Esophagus muscularis mucosa (tissue), 4 donors: ENCODE data around the gene CARS1. TPM values are rescaled to one million over a fixed set of nuclear protein-coding genes. Genes with fewer than 3 reads are reported as not detected.

Experiments
- small RNA-seq, 3 donors: library from RNA; depleted of rRNA; stranded (forward); fragments of <200 nt; gene quantifications; one replicate each; pipeline ENCODE3, GENCODE V24; 2016
- total RNA-seq, 4 donors: library from RNA; depleted of rRNA; stranded (reverse); fragments of >200 nt; gene quantifications; one replicate each; pipeline versions ENCODE4 v1.1.0 to v1.2.1, GENCODE V29; 2016

Gene CARS1
- total RNA-seq, 4 donors from 2014 or later: 30.3 to 35.6 (median 34.9) TPM

Small RNA genes lying within 50 kb of the gene (small RNA-seq; reads per million reads assigned to genes)
- 0 reads per million in 3 donors for gene RNU1-91P
- 12.2 to 22.1 (median 16.1) reads per million in 3 donors for gene SNORA54

Other genes with a start within 250 kb of the CARS1 start
- gene CDKN1C, start 171.6 kb downstream of the CARS1 start, total RNA-seq: 100 to 1,000 TPM; 153 to 349 (median 186) TPM
- 1 to 10 TPM in 2 of 4 donors, under 1 TPM in 2; 0.83 to 2.3 (median 1.3) TPM for gene PHLDA2, start 128.0 kb downstream of the CARS1 start, total RNA-seq
- gene NAP1L4, start 65.1 kb downstream of the CARS1 start, total RNA-seq: 100 to 1,000 TPM in 3 of 4 donors, 10 to 100 TPM in 1; 90.0 to 148 (median 125) TPM
- gene OSBPL5, start 107.9 kb upstream of the CARS1 start, total RNA-seq: 100 to 1,000 TPM in 1 of 4 donors, 10 to 100 TPM in 3; 59.6 to 119 (median 71.7) TPM
- gene MRGPRG, start 161.4 kb upstream of the CARS1 start, total RNA-seq: not detected
- under 1 TPM in 1 of 4 donors, not detected in 3; 0.46 TPM for gene MRGPRE, start 175.0 kb upstream of the CARS1 start, total RNA-seq